Measurements from ENCODE around the gene DOK5.

The DOK5 gene

DNA sequence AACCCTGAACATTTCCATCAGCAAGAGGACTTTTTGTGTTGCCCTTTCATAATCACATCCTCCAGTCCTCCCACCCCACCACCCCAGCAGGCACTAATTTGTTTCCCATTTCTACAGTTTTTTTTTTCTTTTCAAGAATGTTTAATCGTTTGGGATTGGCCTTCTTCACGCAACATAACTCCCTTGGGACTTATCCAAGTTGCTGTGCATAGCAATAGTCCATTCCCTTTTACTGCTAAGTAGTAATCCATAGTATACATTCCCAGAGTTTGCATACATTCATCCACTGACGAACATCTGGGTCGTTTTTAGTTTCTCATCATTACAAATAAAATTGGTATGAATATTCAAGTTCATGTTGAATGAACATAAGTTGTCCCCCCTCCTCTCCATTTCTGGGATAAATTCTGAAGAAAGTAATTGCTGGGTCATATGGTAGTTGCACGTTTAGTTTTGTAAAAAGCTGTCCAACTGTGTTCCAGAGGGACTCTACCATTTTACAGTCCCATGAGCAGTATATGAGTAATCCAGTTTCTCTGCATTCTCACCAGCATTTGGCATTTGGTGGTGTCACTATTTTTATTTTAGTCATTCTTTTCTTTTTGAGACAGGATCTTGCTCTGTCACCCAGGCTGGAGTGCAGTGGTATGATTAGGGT, 90.8 kb downstream of the DOK5 start:
- H3K27me3 ChIP-seq (ENCODE audit: control insufficient read depth, insufficient read depth, low read length) = no peaks in the 10 kb centered on the region
- H3K4me1 ChIP-seq (ENCODE audit: control insufficient read depth, insufficient read depth, low read length) = no peaks in the 10 kb centered on the region
- no peaks in the 10 kb centered on the region for H3K36me3 ChIP-seq (ENCODE audit: insufficient read depth, low read length)
- H3K9me3 ChIP-seq (replicated peaks; ENCODE audit: low read length) = no peaks in the 10 kb centered on the region
- no peak overlapping the region for H3K9ac ChIP-seq (ENCODE audit: low read depth, low read length)
- no peak overlapping the region for H3K4me2 ChIP-seq (ENCODE audit: low read length)
- H3K4me3 ChIP-seq (ENCODE audit: low read length) = no peak overlapping the region

- no peak overlapping the region for H3K9ac ChIP-seq (ENCODE audit: low read depth, low read length)
- H3K9me3 ChIP-seq (replicated peaks; ENCODE audit: low read length) = no peaks in the 10 kb centered on the region
- H3K4me1 ChIP-seq (ENCODE audit: control insufficient read depth, insufficient read depth, low read length) = no peaks in the 10 kb centered on the region
- H3K27me3 ChIP-seq (ENCODE audit: control insufficient read depth, insufficient read depth, low read length) = no peaks in the 10 kb centered on the region
- H3K4me2 ChIP-seq (ENCODE audit: low read length) = no peak overlapping the region
- H3K36me3 ChIP-seq (ENCODE audit: insufficient read depth, low read length) = no peaks in the 10 kb centered on the region
- H3K4me3 ChIP-seq (ENCODE audit: low read length) = no peak overlapping the region
Measured at GRCh38 chr20:54570561-54570960, 95.2 kb downstream of the DOK5 start.

DNA sequence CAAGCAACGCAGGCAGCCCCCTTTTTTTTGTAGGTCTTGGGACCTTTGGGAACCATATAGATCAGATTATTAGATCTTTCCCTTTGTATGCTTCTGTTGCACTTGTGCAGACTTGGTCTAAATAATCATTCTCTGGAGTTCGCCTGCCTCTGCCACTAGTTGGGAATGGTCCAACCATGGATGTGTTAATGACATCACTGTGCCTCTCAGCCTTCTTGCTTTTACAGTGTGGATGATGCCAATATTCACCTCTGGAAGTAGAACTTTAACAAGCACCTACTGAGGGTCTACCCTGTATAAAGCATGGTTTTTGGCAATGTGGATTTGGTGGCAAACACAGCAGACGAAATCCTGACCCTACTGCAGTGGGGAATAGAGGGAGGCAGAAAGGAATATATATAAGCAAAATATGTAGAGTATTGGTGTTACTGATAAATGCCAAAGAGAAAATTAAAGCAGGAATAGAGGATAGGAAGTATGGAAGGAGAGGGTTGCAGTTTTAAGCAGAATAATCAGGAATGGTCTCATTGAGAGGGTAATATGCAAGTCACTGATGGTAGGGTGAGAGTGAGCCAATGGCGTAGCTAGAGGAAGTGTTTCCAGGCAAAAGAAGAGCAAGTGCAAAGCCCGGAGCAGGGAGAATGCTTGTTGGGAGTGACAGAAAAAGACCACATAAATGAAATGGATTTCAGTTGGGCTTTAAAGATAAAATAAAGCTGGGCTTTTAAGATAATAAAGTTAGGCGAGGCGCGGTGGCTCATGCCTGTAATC, 97.5 kb downstream of the DOK5 start:
- Histone ChIP-seq H3K4me3 (ENCODE audit: low read length) (no peak overlapping the region), H3K4me2 (ENCODE audit: low read length) (no peak overlapping the region), H3K9ac (ENCODE audit: low read depth, low read length) (no peak overlapping the region), H3K9me3 (replicated peaks; ENCODE audit: low read length) (no peaks in the 10 kb centered on the region), H3K4me1 (ENCODE audit: control insufficient read depth, insufficient read depth, low read length) (no peaks in the 10 kb centered on the region), H3K27me3 (ENCODE audit: control insufficient read depth, insufficient read depth, low read length) (no peaks in the 10 kb centered on the region), H3K36me3 (ENCODE audit: insufficient read depth, low read length) (no peaks in the 10 kb centered on the region)

- Histone ChIP-seq H3K9me3 (replicated peaks; ENCODE audit: low read length) (no peaks in the 10 kb centered on the region), H3K4me3 (ENCODE audit: low read length) (no peak overlapping the region), H3K9ac (ENCODE audit: low read depth, low read length) (no peak overlapping the region), H3K27me3 (ENCODE audit: control insufficient read depth, insufficient read depth, low read length) (no peaks in the 10 kb centered on the region), H3K36me3 (ENCODE audit: insufficient read depth, low read length) (no peaks in the 10 kb centered on the region), H3K4me2 (ENCODE audit: low read length) (no peak overlapping the region), H3K4me1 (ENCODE audit: control insufficient read depth, insufficient read depth, low read length) (no peaks in the 10 kb centered on the region)
Measured at GRCh38 chr20:54573838-54574237, 98.4 kb downstream of the DOK5 start.

DNA sequence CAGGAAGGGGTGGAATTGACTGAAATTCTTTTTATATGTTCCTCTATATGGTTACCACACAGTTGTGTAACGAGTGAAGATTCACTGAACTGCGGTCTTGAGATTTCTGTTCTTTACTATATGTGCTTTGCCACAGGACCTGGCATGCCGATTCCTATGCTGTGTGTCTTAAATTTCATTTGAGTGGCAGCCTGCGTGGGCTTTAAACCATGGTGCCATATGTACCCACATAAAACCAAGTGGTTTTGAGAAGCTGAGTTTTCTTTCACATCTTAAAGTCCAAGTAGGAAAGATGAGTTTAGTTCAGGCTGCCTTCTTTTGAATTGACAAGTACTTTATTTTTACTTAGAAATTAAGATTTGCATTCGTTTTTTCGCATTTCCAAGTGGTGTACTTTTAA, 101.1 kb downstream of the DOK5 start:
- Histone ChIP-seq H3K4me3 (ENCODE audit: low read length) (no peak overlapping the region), H3K36me3 (ENCODE audit: insufficient read depth, low read length) (no peaks in the 10 kb centered on the region), H3K27me3 (ENCODE audit: control insufficient read depth, insufficient read depth, low read length) (no peaks in the 10 kb centered on the region), H3K9ac (ENCODE audit: low read depth, low read length) (no peak overlapping the region), H3K4me1 (ENCODE audit: control insufficient read depth, insufficient read depth, low read length) (no peaks in the 10 kb centered on the region), H3K4me2 (ENCODE audit: low read length) (no peak overlapping the region), H3K9me3 (replicated peaks; ENCODE audit: low read length) (no peaks in the 10 kb centered on the region)

DNA sequence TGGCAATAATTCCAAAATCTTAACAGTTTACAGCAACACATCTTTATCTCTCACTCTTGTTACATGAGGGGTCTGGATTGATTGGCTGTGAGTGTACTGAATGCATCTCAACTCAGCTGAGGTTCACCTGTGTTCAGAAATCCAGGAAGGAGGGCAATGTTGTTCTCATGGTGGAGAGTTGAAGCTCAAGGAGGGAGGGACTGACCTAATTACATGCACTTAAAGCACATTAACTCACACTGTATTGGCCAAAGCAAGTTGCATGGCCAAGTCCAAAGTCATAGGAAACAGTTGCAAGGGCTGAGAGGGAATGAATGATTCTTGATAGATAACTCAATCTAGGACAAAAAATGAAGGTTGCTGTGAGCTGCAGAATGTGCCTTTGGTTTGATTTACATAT, 102.2 kb downstream of the DOK5 start:
- no peaks in the 10 kb centered on the region for H3K9me3 ChIP-seq (replicated peaks; ENCODE audit: low read length)
- H3K4me3 ChIP-seq (ENCODE audit: low read length) = no peak overlapping the region
- H3K36me3 ChIP-seq (ENCODE audit: insufficient read depth, low read length) = no peaks in the 10 kb centered on the region
- H3K27me3 ChIP-seq (ENCODE audit: control insufficient read depth, insufficient read depth, low read length) = no peaks in the 10 kb centered on the region
- H3K4me2 ChIP-seq (ENCODE audit: low read length) = no peak overlapping the region
- no peaks in the 10 kb centered on the region for H3K4me1 ChIP-seq (ENCODE audit: control insufficient read depth, insufficient read depth, low read length)
- no peak overlapping the region for H3K9ac ChIP-seq (ENCODE audit: low read depth, low read length)

- Histone ChIP-seq H3K9me3 (replicated peaks; ENCODE audit: low read length) (no peaks in the 10 kb centered on the region), H3K9ac (ENCODE audit: low read depth, low read length) (no peak overlapping the region), H3K27me3 (ENCODE audit: control insufficient read depth, insufficient read depth, low read length) (no peaks in the 10 kb centered on the region), H3K36me3 (ENCODE audit: insufficient read depth, low read length) (no peaks in the 10 kb centered on the region), H3K4me1 (ENCODE audit: control insufficient read depth, insufficient read depth, low read length) (no peaks in the 10 kb centered on the region), H3K4me2 (ENCODE audit: low read length) (no peak overlapping the region), H3K4me3 (ENCODE audit: low read length) (no peak overlapping the region)
Measured at GRCh38 chr20:54585217-54585616, 109.8 kb downstream of the DOK5 start.

- H3K27me3 ChIP-seq (ENCODE audit: control insufficient read depth, insufficient read depth, low read length) = no peaks in the 10 kb centered on the region
- H3K9me3 ChIP-seq (replicated peaks; ENCODE audit: low read length) = no peaks in the 10 kb centered on the region
- H3K4me3 ChIP-seq (ENCODE audit: low read length) = no peak overlapping the region
- no peak overlapping the region for H3K9ac ChIP-seq (ENCODE audit: low read depth, low read length)
- no peaks in the 10 kb centered on the region for H3K4me1 ChIP-seq (ENCODE audit: control insufficient read depth, insufficient read depth, low read length)
- no peak overlapping the region for H3K4me2 ChIP-seq (ENCODE audit: low read length)
- H3K36me3 ChIP-seq (ENCODE audit: insufficient read depth, low read length) = no peaks in the 10 kb centered on the region
Measured at GRCh38 chr20:54587408-54587807, 112.0 kb downstream of the DOK5 start.

DNA sequence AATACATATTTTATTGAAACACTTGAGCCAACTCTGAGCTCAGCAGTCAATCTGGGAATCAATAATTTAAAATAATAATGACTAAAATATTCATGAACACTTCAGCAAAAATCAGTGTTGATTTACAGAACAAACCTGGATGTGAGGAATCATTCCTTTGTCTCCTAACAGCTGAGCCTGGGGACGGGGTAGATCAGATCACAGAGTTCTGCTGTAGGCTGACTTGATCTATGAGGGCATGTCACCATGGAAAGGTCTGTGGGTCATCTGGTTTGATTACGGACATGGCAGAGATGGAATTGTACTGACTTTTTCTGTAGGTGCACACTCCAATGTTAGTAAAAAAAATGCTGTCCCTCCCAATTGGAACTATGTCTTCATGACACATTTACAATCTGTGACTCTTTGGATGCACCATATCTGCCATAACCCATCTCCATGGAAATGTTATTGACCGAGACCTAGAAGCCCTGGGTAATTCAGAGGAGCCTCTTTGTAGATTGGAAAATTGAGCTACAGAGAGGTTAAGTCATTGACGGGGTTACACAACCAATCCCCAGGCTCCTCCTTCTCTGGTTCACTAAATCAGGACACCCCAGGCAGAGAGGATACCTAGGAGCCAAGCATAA, 114.1 kb downstream of the DOK5 start:
- Histone ChIP-seq H3K36me3 (ENCODE audit: insufficient read depth, low read length) (no peaks in the 10 kb centered on the region), H3K9me3 (replicated peaks; ENCODE audit: low read length) (no peaks in the 10 kb centered on the region), H3K4me1 (ENCODE audit: control insufficient read depth, insufficient read depth, low read length) (no peaks in the 10 kb centered on the region), H3K4me2 (ENCODE audit: low read length) (no peak overlapping the region), H3K4me3 (ENCODE audit: low read length) (no peak overlapping the region), H3K27me3 (ENCODE audit: control insufficient read depth, insufficient read depth, low read length) (no peaks in the 10 kb centered on the region), H3K9ac (ENCODE audit: low read depth, low read length) (no peak overlapping the region)

DNA sequence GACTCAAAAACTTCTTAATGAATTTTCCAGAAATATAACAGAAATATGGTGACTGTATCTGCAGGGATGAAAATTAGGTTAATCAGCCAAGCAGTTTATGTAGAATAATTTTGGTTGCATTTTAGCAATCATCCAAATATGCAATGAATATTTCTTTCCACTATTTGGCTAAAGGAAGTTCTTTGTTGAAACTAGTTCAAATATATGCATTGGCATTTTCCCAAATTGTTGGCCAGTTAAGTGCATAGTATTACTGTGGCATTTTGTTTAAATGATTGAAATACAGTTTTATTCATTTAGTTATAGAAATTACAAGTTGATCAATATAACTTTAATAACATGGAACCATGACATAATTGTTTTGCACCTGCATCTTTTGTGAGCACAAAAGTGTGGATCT, 115.5 kb downstream of the DOK5 start:
- Histone ChIP-seq H3K27me3 (ENCODE audit: control insufficient read depth, insufficient read depth, low read length) (no peaks in the 10 kb centered on the region), H3K4me1 (ENCODE audit: control insufficient read depth, insufficient read depth, low read length) (no peaks in the 10 kb centered on the region), H3K4me2 (ENCODE audit: low read length) (no peak overlapping the region), H3K4me3 (ENCODE audit: low read length) (no peak overlapping the region), H3K9ac (ENCODE audit: low read depth, low read length) (no peak overlapping the region), H3K9me3 (replicated peaks; ENCODE audit: low read length) (no peaks in the 10 kb centered on the region), H3K36me3 (ENCODE audit: insufficient read depth, low read length) (no peaks in the 10 kb centered on the region)

GRCh38 chr20:54596651-54597050, 121.3 kb downstream of the DOK5 start:
- H3K36me3 ChIP-seq (ENCODE audit: insufficient read depth, low read length) = no peaks in the 10 kb centered on the region
- H3K4me2 ChIP-seq (ENCODE audit: low read length) = no peak overlapping the region
- no peaks in the 10 kb centered on the region for H3K27me3 ChIP-seq (ENCODE audit: control insufficient read depth, insufficient read depth, low read length)
- no peak overlapping the region for H3K4me3 ChIP-seq (ENCODE audit: low read length)
- H3K9me3 ChIP-seq (replicated peaks; ENCODE audit: low read length) = peaks cover 3% of the 10 kb centered on the region
- no peak overlapping the region for H3K9ac ChIP-seq (ENCODE audit: low read depth, low read length)
- H3K4me1 ChIP-seq (ENCODE audit: control insufficient read depth, insufficient read depth, low read length) = no peaks in the 10 kb centered on the region
